Neutrophil (primary cell): Measurements from ENCODE around the gene LPP.

Experiments
- H3K27ac ChIP-seq: fragments of 200-600 bp; sonication (generic); 2 replicates; pipeline ENCODE4 v1.5.1; 2016; ENCODE audit warnings: mild to moderate bottlenecking, moderate library complexity
- H3K27me3 ChIP-seq: fragments of 200-600 bp; sonication (generic); 2 replicates; pipeline ENCODE4 v1.6.0; 2016; ENCODE audit warnings: mild to moderate bottlenecking
- H3K36me3 ChIP-seq: fragments of 200-600 bp; sonication (generic); 2 replicates; pipeline ENCODE4 v1.5.1; 2017
- H3K4me1 ChIP-seq, 2 experiments: fragments of 200-600 bp in 1 of 2; sonication (generic) in 1 of 2; 1 replicate in 1 of 2; 2 replicates in 1 of 2; pipeline versions ENCODE4 v1.5.1 to v1.6.1; 2013 to 2016; ENCODE audit warnings: low read depth in 1 of 2, low read length in 1 of 2, mild to moderate bottlenecking in 1 of 2, moderate library complexity in 1 of 2; ENCODE audit not compliant: control insufficient read depth in 1 of 2, insufficient read depth in 1 of 2
- H3K4me3 ChIP-seq, 2 experiments: fragments of 200-600 bp in 1 of 2; sonication (generic) in 1 of 2; 1 replicate in 1 of 2; 2 replicates in 1 of 2; pipeline ENCODE4 v1.5.1; 2013 to 2016; ENCODE audit warnings: low read depth in 1 of 2, low read length in 1 of 2, mild to moderate bottlenecking in 1 of 2, moderate library complexity in 1 of 2
- H3K9me3 ChIP-seq: fragments of 200-600 bp; sonication (generic); 2 replicates; pipeline ENCODE4 v1.5.1; 2016
- CTCF ChIP-seq: fragments of 200-600 bp; sonication (generic); IDR thresholded peaks from 2 replicates; pipeline ENCODE4 v1.5.1; 2016; ENCODE audit warnings: antibody characterized with exemption

LPP gene

DNA sequence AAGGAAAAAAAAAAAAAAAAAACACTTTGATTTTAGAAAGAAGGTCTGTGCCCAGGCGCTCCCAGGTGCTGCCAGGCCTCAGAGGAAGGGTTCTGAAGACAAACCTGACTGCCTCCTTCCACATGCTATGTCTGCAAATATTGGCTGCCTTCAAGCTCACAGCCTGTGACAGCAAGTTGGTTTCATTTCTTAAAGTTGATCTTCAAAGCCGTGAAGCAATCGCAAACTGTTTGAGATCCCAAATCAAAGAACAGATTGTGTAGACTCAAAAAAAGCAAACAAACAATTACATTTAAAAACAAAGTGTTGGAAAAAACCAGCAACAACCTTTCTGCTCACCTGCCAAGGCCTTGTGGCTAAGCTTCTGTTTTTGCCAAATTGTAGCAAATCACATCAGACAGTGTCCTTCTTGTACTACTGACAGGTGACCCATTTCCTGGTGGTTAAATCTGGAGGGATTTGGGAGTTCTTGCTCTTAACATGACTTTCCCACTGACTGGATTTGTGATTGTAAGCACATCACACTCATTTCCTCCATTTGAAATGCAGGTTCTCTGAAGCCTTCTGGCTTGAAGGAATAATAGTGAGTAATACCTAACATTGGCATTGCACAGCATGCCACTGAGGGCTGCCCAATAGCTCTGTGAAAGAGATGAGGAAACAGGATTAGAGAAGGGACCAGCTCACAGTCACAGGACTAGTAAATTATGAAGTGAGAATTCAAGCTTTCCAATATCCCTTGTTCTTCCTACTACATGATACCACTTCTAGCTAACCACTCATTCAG, 502.4 kb downstream of the LPP start:
- no peaks in the 10 kb centered on the region for H3K9me3 ChIP-seq
- no peak overlapping the region for H3K27ac ChIP-seq
- no peak for TF ChIP-seq CTCF

DNA sequence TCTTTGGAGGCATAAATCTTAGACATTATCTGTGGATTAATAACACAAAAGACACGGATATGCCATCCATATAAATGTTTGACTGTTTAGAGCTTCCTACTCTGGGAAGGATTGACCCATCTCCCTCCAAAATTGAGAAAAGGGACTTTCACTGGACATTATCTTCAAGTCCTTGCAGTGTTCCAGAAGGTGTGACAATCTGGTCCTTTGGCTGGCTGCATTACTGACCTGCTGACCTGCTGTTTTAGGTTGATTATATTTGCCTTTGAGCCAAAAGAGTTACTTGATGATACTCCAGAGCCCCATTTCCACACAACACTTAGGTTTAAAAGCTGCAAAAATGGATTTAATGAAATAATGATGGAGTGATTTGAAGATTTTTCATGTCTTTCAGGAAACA, 504.6 kb downstream of the LPP start:
- Histone ChIP-seq H3K27me3 (no peaks in the 10 kb centered on the region), H3K4me1 (peaks cover 26 to 29% of the 10 kb centered on the region in 2 experiments), H3K9me3 (no peaks in the 10 kb centered on the region), H3K27ac (no peak overlapping the region), H3K4me3 (no peak overlapping the region), H3K36me3 (no peaks in the 10 kb centered on the region)
- no peak for TF ChIP-seq CTCF

More for the DNA sequence above, 502.4 kb downstream of the LPP start:
- Histone ChIP-seq H3K4me1 (peaks cover 12 to 16% of the 10 kb centered on the region in 2 experiments), H3K36me3 (no peaks in the 10 kb centered on the region), H3K27me3 (no peaks in the 10 kb centered on the region), H3K4me3 (no peak overlapping the region)

GRCh38 chr3:188659449-188660090, 505.6 kb downstream of the LPP start:
- H3K27me3 ChIP-seq = no peaks in the 10 kb centered on the region
- peaks cover 26 to 29% of the 10 kb centered on the region in 2 experiments for H3K4me1 ChIP-seq
- H3K4me3 ChIP-seq = no peak overlapping the region
- H3K36me3 ChIP-seq = no peaks in the 10 kb centered on the region
- no peaks in the 10 kb centered on the region for H3K9me3 ChIP-seq
- no peak for TF ChIP-seq CTCF
- H3K27ac ChIP-seq = no peak overlapping the region

GRCh38 chr3:188660415-188660814, 506.5 kb downstream of the LPP start:
- Histone ChIP-seq H3K27ac (no peak overlapping the region), H3K27me3 (no peaks in the 10 kb centered on the region), H3K36me3 (no peaks in the 10 kb centered on the region), H3K4me3 (no peak overlapping the region), H3K4me1 (peaks cover 26 to 29% of the 10 kb centered on the region in 2 experiments), H3K9me3 (no peaks in the 10 kb centered on the region)
- no peak for TF ChIP-seq CTCF

DNA sequence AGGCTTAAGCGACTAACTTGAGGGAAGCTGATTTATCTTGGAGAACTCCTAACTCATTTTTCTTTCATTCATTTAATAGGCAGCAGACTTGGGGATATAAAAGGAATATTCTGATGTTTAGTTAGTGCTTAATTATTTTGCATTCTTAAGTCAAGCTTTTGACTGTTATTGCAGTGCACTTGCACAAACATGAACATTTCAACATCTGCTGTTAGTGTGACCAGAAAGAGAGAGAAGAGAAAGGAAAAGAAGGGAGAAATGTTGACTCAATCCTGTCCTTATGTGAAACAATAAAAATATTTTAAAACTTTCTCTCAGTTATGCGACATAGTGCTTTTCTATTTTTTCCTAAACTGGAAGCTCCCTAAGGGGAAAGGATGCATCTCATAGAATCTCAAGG, 507.8 kb downstream of the LPP start:
- TF ChIP-seq CTCF = no peak
- peaks cover 21 to 29% of the 10 kb centered on the region in 2 experiments for H3K4me1 ChIP-seq
- no peaks in the 10 kb centered on the region for H3K27me3 ChIP-seq
- H3K4me3 ChIP-seq = no peak overlapping the region
- no peaks in the 10 kb centered on the region for H3K9me3 ChIP-seq
- no peaks in the 10 kb centered on the region for H3K36me3 ChIP-seq
- H3K27ac ChIP-seq = no peak overlapping the region
